Activated T-cell treated with anti-CD3 and anti-CD28 coated beads, Interleukin-2, amount 50 U/mL, for 48 hours (primary cell): ENCODE results near the gene ALKBH3.

Source experiments
- DNase-seq, 2 experiments: peaks; one replicate each; pipeline ENCODE4 v3.0.0-alpha.2; 2020

The ALKBH3 gene

GRCh38 chr11:43923406-43924111 is 42.9 kb downstream of the ALKBH3 start:
- DNase-seq: no peak

GRCh38 chr11:43924112-43924855 is 43.7 kb downstream of the ALKBH3 start:
- no peak for DNase-seq

GRCh38 chr11:43925063-43925931 is 44.7 kb downstream of the ALKBH3 start:
- DNase-seq: no peak

DNA sequence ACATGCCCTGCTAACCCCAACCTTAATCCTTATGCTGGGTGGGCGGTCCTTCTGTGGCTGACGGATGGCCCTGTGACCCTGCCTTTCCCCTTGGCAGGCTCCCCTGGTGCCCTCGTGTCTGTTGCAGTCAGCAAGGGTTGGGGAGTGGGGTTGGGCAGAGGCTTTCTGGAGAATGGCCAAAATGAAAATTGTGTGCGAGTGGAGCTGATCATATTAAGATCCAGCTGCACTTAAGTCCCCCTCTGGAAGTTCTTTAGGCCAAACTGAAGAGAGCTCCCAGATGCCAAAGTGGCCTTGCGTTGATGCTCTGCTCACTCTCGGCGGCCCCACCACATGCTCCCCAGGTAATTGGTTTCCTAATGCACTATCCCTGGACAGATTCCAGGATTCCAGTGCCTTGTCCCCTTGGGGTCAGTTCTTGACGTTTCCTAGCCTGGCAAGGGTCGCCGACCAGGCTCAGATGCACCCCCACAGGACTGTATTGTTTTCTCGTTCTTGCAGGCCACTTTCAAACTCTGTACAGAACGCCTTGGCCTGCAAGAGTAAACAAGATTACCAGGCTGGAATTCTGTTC is 45.4 kb downstream of the ALKBH3 start:
- DNase-seq: no peak

GRCh38 chr11:43927070-43927469 is 46.4 kb downstream of the ALKBH3 start:
- DNase-seq: no peak

- DNase-seq: no peak
Measured at GRCh38 chr11:43927925-43928707, 47.5 kb downstream of the ALKBH3 start.

GRCh38 chr11:43928721-43929120 is 48.1 kb downstream of the ALKBH3 start:
- DNase-seq: no peak

- no peak for DNase-seq
Measured at GRCh38 chr11:43930868-43931716, 50.5 kb downstream of the ALKBH3 start.

GRCh38 chr11:43931717-43932039 is 51.0 kb downstream of the ALKBH3 start:
- DNase-seq: no peak

GRCh38 chr11:43933226-43933607 is 52.6 kb downstream of the ALKBH3 start:
- no peak for DNase-seq

DNA sequence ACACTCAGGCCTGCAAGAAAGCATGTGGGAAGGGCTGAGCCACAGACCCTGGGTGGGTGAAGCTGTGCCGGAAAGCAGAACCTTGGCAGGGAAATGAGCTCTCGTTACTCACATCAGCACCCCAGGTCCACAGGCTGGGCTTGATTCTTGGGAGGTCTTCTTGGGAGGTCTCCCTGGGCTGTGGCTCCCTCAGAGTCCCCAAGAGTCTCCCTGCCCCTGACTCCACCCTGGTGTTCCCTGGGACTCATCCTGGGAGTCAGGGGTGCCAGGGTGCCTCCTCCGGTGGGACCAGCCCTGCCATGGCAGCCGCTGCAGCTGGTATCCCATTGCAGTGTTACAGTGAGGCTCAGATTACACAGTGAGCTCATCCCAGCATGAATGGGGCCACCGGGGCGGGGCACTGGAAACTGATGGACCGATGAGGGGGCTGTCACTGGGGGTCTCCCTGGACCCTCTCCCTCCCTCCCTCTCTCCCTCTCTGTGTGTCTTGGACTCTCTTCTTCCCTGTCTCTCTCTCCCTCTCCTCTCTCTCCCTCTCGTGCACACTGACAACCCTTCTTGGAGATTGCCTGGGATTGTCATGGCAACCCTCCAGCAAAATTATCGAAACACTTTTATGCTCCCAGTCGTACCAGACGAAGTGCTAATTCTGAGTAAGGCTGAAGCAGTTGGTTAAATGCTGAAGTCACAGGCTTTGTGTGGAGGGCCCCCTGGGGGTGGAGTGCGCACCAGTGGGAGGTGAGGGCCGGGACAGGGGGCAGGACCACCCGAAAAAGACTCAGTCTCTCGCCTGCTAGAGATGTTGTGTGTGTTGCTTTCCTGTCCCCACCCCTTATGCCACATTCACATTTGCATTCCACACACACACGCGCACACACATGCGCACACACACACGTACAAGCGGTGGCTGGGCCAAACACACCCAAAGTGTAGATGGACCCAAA is 53.2 kb downstream of the ALKBH3 start:
- no peak for DNase-seq

DNA sequence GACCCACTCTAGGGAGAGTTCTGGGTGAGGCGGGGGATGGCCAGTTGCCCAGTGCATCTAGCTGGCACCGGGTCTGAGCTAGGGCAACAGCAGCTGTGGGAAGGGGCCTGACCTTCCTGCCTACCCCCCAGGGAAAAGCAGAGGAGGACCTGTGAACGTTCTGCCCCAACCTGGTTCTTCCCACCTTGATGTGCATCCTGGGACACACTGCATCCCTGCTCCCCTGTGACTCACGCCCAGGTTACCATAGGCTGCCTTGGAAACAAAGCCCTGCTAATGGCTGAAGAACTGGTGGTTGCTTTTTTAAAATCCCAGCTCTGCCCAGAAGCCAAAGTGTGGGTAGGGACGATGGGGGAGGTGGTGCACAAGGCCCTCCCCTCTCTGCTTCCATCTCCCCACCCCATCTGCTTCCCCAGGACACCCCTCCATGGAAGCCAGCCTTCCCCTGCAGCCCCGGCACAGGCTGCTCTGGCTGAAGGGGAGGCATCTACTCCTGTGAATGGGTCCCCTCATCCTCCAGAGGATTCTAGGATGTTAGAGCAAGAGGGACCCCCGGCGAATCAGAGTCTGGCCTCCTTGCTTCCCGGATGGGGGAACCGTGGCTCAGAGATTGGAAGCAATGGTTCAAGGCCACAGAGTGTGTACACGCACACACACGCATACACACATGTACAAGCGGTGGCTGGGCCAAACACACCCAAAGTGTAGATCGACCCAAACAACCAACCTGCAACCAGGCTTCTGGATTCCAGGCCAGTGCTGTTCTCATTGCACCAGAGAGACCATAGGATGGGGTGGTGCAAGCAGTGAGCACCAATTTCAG is 54.2 kb downstream of the ALKBH3 start:
- DNase-seq: no peak

DNA sequence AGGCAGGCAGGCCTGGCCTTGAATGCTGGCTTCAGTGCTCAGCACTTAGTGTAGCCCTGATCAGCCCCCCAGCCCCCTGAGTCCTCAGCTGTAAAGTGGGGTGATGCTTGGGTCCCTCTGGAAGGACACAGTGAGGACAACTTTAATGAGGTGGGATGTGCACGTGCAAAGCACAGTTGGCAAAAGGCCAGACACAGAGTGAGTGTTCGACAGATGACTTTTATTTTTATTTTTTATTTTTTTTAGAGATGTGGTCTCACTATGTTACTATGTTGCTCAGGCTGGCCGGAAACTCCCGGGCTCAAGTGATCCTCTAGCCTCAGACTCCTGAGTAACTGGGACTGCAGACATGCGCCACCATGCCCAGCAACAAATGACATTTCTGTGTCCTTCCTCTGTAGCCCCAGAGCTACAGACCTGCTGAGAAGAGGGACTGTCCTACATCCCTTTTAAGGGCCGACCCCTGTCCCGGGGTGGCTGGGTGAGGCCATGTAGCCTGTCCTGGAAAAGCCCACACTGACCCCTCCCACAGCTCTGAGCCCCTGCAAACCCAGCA is 54.9 kb downstream of the ALKBH3 start:
- DNase-seq: no peak

DNA sequence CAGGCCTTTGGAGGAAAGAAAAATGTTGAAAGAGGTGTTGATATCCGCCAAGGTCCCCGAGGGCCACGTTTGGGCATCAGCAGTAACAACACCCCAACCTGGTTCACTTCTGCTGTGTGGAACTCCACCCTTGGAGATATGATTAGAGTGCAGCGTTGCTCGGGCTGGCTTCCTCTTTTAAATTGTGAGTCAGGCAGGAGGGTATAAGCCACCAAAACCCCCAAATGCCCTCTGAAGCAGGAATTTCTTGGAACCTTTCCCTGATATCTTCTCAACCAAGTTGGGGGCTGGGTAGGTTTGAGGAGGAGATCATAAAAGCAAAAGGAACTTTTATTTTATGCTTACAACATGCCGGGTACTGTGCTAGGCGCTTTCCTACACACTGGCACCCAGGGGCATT is 55.4 kb downstream of the ALKBH3 start:
- no peak for DNase-seq

DNA sequence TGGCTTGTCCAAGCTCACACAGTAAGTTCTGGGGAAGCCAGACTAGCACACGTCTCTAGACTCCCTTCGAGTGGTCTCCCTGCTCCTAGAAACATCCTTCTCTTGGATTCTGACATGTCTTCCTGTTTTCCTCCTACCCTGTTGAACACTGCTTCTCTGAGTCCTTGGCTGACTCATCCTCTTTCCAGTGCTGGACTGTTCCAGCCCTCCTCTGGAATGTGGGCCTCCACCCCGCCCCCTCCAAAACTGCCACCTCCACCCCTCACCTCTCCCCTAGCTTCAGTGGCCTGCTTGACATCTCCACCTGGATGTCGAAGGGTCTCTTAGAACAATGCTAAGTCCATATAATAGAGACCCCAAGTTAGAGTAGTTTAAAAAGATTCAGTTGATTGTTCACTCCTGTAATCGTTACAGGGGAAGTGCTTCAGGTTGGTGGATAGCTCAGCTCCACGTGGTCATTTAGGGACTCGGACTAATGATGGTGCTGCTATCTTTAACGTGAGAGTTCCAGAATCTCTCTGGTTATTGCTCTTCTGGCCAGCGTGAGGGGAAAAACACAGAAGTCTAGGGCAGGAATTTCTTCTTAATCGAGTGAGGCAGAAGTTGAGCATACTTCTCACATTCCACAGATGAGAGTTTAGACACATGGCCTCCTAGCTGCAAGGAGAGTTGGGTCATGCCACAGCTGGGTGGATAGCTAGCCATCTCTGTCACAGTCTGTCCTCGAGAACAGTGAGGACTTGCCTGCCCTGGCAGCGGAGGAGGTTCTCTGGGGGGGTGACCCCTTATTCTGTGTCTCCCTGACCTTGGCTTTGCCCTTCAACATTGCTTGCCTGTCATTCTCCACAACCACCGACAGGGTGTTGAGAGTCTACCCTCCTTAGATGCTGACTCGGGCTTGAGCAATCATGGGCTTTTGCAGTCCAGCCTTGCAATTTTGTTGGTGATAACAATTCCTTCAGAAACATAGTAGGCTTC is 57.1 kb downstream of the ALKBH3 start:
- DNase-seq: no peak

GRCh38 chr11:43941257-43941994 is 60.8 kb downstream of the ALKBH3 start:
- no peak for DNase-seq
